K562 (cell line): ENCODE measurements around the gene PPFIA3. TPM values are rescaled to one million over a fixed set of nuclear protein-coding genes. Genes with fewer than 3 reads are reported as not detected.

ENCODE experiments used
- ATF1 ChIP-seq, 2 experiments: fragments of 450-650 bp in 1 of 2; IDR thresholded peaks; 2 replicates each; pipeline ENCODE4 v1.6.1; 2016; ENCODE audit warnings: missing compliant biosample characterization in 1 of 2, missing genetic modification characterization in 1 of 2
- CBX5 ChIP-seq: IDR thresholded peaks from 2 replicates; pipeline ENCODE4 v1.6.1; 2014; ENCODE audit warnings: low read depth, borderline replicate concordance
- DNMT1 ChIP-seq: fragments of 450-650 bp; IDR thresholded peaks from 2 replicates; pipeline ENCODE4 v1.6.1; 2016; ENCODE audit warnings: antibody characterized with exemption, mild to moderate bottlenecking
- EP400 ChIP-seq: fragments of 450-650 bp; IDR thresholded peaks from 2 replicates; pipeline ENCODE4 v1.6.1; 2017; ENCODE audit warnings: antibody characterized with exemption, mild to moderate bottlenecking, moderate library complexity
- HDAC2 ChIP-seq: fragments of 450-650 bp; IDR thresholded peaks from 2 replicates; pipeline ENCODE4 v1.6.1; 2016; ENCODE audit warnings: mild to moderate bottlenecking
- RCOR1 ChIP-seq, 2 experiments: IDR thresholded peaks; 2 replicates each; pipeline ENCODE4 v1.6.1; 2012; ENCODE audit warnings: low read depth in 2 of 2, low read length in 2 of 2, borderline replicate concordance in 1 of 2, improper control_type of control experiment in 1 of 2
- RUNX1 ChIP-seq: sonication (generic); IDR thresholded peaks from 2 replicates; pipeline ENCODE4 v1.6.1; 2016; ENCODE audit warnings: antibody characterized with exemption, low read depth
- TAL1 ChIP-seq: fragments of 450-650 bp; IDR thresholded peaks from 2 replicates; pipeline ENCODE4 v1.6.1; 2016; ENCODE audit warnings: mild to moderate bottlenecking
- THRA ChIP-seq: fragments of 450-650 bp; IDR thresholded peaks from 2 replicates; pipeline ENCODE4 v1.6.1; 2017; ENCODE audit warnings: mild to moderate bottlenecking, moderate library complexity
- ZBTB40 ChIP-seq, 2 experiments: fragments of 450-650 bp in 1 of 2; sonication (generic) in 1 of 2; formaldehyde crosslinking in 1 of 2; IDR thresholded peaks; 2 replicates each; pipeline versions ENCODE4 v1.7.1 to v1.9.0; 2016 to 2022; ENCODE audit warnings: inconsistent platforms in 1 of 2, mild to moderate bottlenecking in 1 of 2, missing genetic modification reagents in 1 of 2
- ZNF511 ChIP-seq: sonication (generic); formaldehyde crosslinking; IDR thresholded peaks from 2 replicates; pipeline ENCODE4 v1.8.0; 2022; ENCODE audit warnings: mild to moderate bottlenecking, missing genetic modification reagents
- ZNF592 ChIP-seq: fragments of 450-650 bp; IDR thresholded peaks from 2 replicates; pipeline ENCODE4 v1.6.1; 2017; ENCODE audit warnings: antibody characterized with exemption, mild to moderate bottlenecking
- polyA plus RNA-seq, 8 experiments: library from polyadenylated mRNA; depleted of rRNA in 4 of 8; stranded (reverse) in 5 of 8; unstranded in 3 of 8; fragments of >200 nt; fragmentation: Nextera tagmentation in 2 of 8; fragmentation: Illumina TruSeq in 1 of 8; extraction: Ambion mirVana in 2 of 8; extraction: Trizol in 1 of 8; gene quantifications; 2 replicates each; pipeline versions ENCODE4 v1.2.1 to v1.2.3, GENCODE V29; 2011 to 2014; ENCODE audit warnings: inconsistent platforms in 1 of 8, missing spikeins in 1 of 8
- total RNA-seq, 7 experiments: library from RNA; depleted of rRNA in 6 of 7; stranded (reverse); fragments of >200 nt in 6 of 7; fragmentation: Illumina TruSeq in 2 of 7; extraction: Trizol in 2 of 7; gene quantifications; 2 replicates each; pipeline versions ENCODE4 v1.2.1 to v1.2.3, GENCODE V29; 2011 to 2021; ENCODE audit warnings: low replicate concordance in 1 of 7

PPFIA3 gene
- total and polyA plus RNA-seq, 9 of the 15 experiments (the other 6 are each of a cell fraction or from before 2014, with no cell fraction given), result 0.10 to 53.0 (median 17.6) TPM

- TF ChIP-seq RCOR1 (IDR thresholded peaks at IDR 0.05; ENCODE audit: borderline replicate concordance in 1 of 2, low read depth in 2 of 2, low read length in 2 of 2) (peak in 1 of 2 experiments; percentile 42; a peak in 1 of 4 replicates), TAL1 (0 out of 2 replicates have a peak, but pooled peaks have one; percentile 7), THRA (no peak), ATF1 (CRISPR knock-in tag; IDR thresholded peaks at IDR 0.05) (no peak), ATF1 (tag; IDR thresholded peaks at IDR 0.05) (peak; percentile 34; the same call in 1 of the 2 replicates), RUNX1 (no peak), ZBTB40 (IDR thresholded peaks at IDR 0.05) (no peak), ZBTB40 (CRISPR knock-in tag; IDR thresholded peaks at IDR 0.05) (no peak), CBX5 (no peak), ZNF511 (CRISPR knock-in tag) (no peak), HDAC2 (peak; percentile 41; the same call in 1 of the 2 replicates), DNMT1 (no peak), EP400 (no peak), ZNF592 (no peak)
Observed at GRCh38 chr19:49142866-49143335, 23.6 kb downstream of the PPFIA3 start (continued).
